Measurements from ENCODE around the gene KCNMB2.

KCNMB2 gene

GRCh38 chr3:178709051-178709450, 172.8 kb downstream of the KCNMB2 start:
- no peaks in the 10 kb centered on the region for H4K20me1 ChIP-seq
- H3K27ac ChIP-seq = no peak overlapping the region
- peaks cover 10% of the 10 kb centered on the region for H3K4me1 ChIP-seq
- H3K27me3 ChIP-seq = no peaks in the 10 kb centered on the region
- TF ChIP-seq Cebpa-rat (IDR thresholded peaks at IDR 0.05) = no peak
- no peak overlapping the region for H3K4me3 ChIP-seq
- no peak overlapping the region for H3K4me2 ChIP-seq
- no peak overlapping the region for H3K9ac ChIP-seq
- H3K36me3 ChIP-seq = no peaks in the 10 kb centered on the region
- H3K9me3 ChIP-seq = no peaks in the 10 kb centered on the region

GRCh38 chr3:178711753-178712152, 175.5 kb downstream of the KCNMB2 start:
- H3K27me3 ChIP-seq = no peaks in the 10 kb centered on the region
- H3K9me3 ChIP-seq = no peaks in the 10 kb centered on the region
- TF ChIP-seq Cebpa-rat (IDR thresholded peaks at IDR 0.05) = no peak
- no peak overlapping the region for H3K9ac ChIP-seq
- no peaks in the 10 kb centered on the region; the same call in 1 of the 2 replicates for H3K4me1 ChIP-seq
- no peaks in the 10 kb centered on the region for H3K36me3 ChIP-seq
- no peak overlapping the region for H3K4me3 ChIP-seq
- no peaks in the 10 kb centered on the region for H4K20me1 ChIP-seq
- no peak overlapping the region for H3K27ac ChIP-seq
- no peak overlapping the region for H3K4me2 ChIP-seq

- Histone ChIP-seq H3K4me1 (no peaks in the 10 kb centered on the region; the same call in 1 of the 2 replicates), H3K27ac (no peak overlapping the region)
Observed at GRCh38 chr3:178712247-178712646, 176.0 kb downstream of the KCNMB2 start.

GRCh38 chr3:178714925-178715832, 178.9 kb downstream of the KCNMB2 start:
- H3K9ac ChIP-seq = no peak overlapping the region
- no peak overlapping the region for H3K27ac ChIP-seq
- no peaks in the 10 kb centered on the region; the same call in 1 of the 2 replicates for H3K4me1 ChIP-seq
- H3K36me3 ChIP-seq = no peaks in the 10 kb centered on the region
- no peaks in the 10 kb centered on the region for H3K9me3 ChIP-seq
- no peak overlapping the region for H3K4me3 ChIP-seq
- H3K27me3 ChIP-seq = no peaks in the 10 kb centered on the region
- no peaks in the 10 kb centered on the region for H4K20me1 ChIP-seq
- H3K4me2 ChIP-seq = no peak overlapping the region
- no peak for TF ChIP-seq Cebpa-rat (IDR thresholded peaks at IDR 0.05)

More at GRCh38 chr3:178712247-178712646, 176.0 kb downstream of the KCNMB2 start:
- no peaks in the 10 kb centered on the region for H3K27me3 ChIP-seq
- H3K9ac ChIP-seq = no peak overlapping the region
- H3K9me3 ChIP-seq = no peaks in the 10 kb centered on the region
- TF ChIP-seq Cebpa-rat (IDR thresholded peaks at IDR 0.05) = no peak
- no peaks in the 10 kb centered on the region for H3K36me3 ChIP-seq
- H4K20me1 ChIP-seq = no peaks in the 10 kb centered on the region
- no peak overlapping the region for H3K4me3 ChIP-seq
- H3K4me2 ChIP-seq = no peak overlapping the region

GRCh38 chr3:178718995-178719635, 182.9 kb downstream of the KCNMB2 start:
- no peak for TF ChIP-seq Cebpa-rat (IDR thresholded peaks at IDR 0.05)
- Histone ChIP-seq H4K20me1 (no peaks in the 10 kb centered on the region), H3K4me3 (no peak overlapping the region), H3K27me3 (no peaks in the 10 kb centered on the region), H3K4me2 (no peak overlapping the region), H3K36me3 (no peaks in the 10 kb centered on the region), H3K9me3 (no peaks in the 10 kb centered on the region), H3K4me1 (no peaks in the 10 kb centered on the region; the same call in 1 of the 2 replicates), H3K27ac (no peak overlapping the region), H3K9ac (no peak overlapping the region)

GRCh38 chr3:178732824-178733223, 196.6 kb downstream of the KCNMB2 start:
- peak; percentile 83; the same call in 1 of the 2 replicates for TF ChIP-seq Cebpa-rat (IDR thresholded peaks at IDR 0.05)
- Histone ChIP-seq H3K4me1 (no peaks in the 10 kb centered on the region), H3K27ac (no peak overlapping the region), H3K36me3 (no peaks in the 10 kb centered on the region), H3K27me3 (no peaks in the 10 kb centered on the region), H4K20me1 (no peaks in the 10 kb centered on the region), H3K4me2 (no peak overlapping the region), H3K9me3 (no peaks in the 10 kb centered on the region), H3K9ac (no peak overlapping the region), H3K4me3 (no peak overlapping the region)

GRCh38 chr3:178735032-178735674, 198.9 kb downstream of the KCNMB2 start:
- no peak for TF ChIP-seq Cebpa-rat (IDR thresholded peaks at IDR 0.05)
- H4K20me1 ChIP-seq = no peaks in the 10 kb centered on the region
- no peaks in the 10 kb centered on the region for H3K4me1 ChIP-seq
- H3K27me3 ChIP-seq = no peaks in the 10 kb centered on the region
- no peak overlapping the region for H3K27ac ChIP-seq
- H3K4me2 ChIP-seq = no peak overlapping the region
- H3K36me3 ChIP-seq = no peaks in the 10 kb centered on the region
- H3K4me3 ChIP-seq = no peak overlapping the region
- no peaks in the 10 kb centered on the region for H3K9me3 ChIP-seq
- no peak overlapping the region for H3K9ac ChIP-seq

- Histone ChIP-seq H3K27ac (no peak overlapping the region), H3K9me3 (no peaks in the 10 kb centered on the region), H3K4me1 (no peaks in the 10 kb centered on the region)
Observed at GRCh38 chr3:178736300-178736699, 200.1 kb downstream of the KCNMB2 start.

GRCh38 chr3:178739720-178740119, 203.5 kb downstream of the KCNMB2 start:
- Histone ChIP-seq H4K20me1 (no peaks in the 10 kb centered on the region), H3K4me3 (no peak overlapping the region), H3K9me3 (no peaks in the 10 kb centered on the region), H3K4me1 (no peaks in the 10 kb centered on the region), H3K36me3 (no peaks in the 10 kb centered on the region), H3K9ac (no peak overlapping the region), H3K27me3 (no peaks in the 10 kb centered on the region), H3K4me2 (no peak overlapping the region), H3K27ac (no peak overlapping the region)
- no peak for TF ChIP-seq Cebpa-rat (IDR thresholded peaks at IDR 0.05)

More at GRCh38 chr3:178736300-178736699, 200.1 kb downstream of the KCNMB2 start:
- no peaks in the 10 kb centered on the region for H4K20me1 ChIP-seq
- H3K4me3 ChIP-seq = no peak overlapping the region
- no peak overlapping the region for H3K4me2 ChIP-seq
- TF ChIP-seq Cebpa-rat (IDR thresholded peaks at IDR 0.05) = no peak
- no peaks in the 10 kb centered on the region for H3K27me3 ChIP-seq
- H3K36me3 ChIP-seq = no peaks in the 10 kb centered on the region
- H3K9ac ChIP-seq = no peak overlapping the region

Data from BLaER1 (cell line).